Measurements from ENCODE around the gene ORAI1.
"Not testable (repeated sequence)": the region's sequence is repeated elsewhere in the genome, so short reads cannot be mapped to it uniquely, and the experiment has no call there.

The ORAI1 gene

DNA sequence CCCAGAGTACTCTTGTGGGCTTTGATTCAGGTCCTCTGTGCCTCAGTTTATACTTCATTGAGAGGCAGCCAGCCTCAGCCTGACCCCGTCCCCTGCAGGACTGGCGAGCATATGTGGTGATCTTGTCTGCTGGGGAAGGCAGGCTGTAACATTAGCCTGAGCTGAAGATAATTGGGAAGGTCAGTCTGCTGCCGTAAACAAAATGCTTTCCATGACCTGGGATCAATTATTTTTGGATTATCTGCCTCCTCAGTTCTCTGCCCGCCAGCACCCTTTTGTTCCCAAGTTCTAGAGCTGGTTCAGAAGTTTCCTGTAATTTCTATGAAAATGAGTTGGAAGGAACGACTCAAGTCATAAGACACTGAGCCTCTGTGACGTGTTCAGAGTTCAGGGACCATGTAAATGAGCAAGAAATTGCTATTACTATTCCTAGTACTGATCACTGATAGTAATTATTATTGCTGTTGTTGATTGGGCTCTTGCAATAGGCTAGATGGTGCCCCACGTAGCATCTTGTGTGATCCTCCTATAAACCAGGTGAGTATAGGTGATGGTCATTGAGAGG is 4.5 kb downstream of the ORAI1 start:
- ChIA-PET CTCF (no interaction called here), POLR2A (no interaction called here)
- TF ChIP-seq ARNT (IDR thresholded peaks at IDR 0.05) (no peak), NFRKB (IDR thresholded peaks at IDR 0.05) (no peak), SP1 (IDR thresholded peaks at IDR 0.05) (no peak), ELF4 (IDR thresholded peaks at IDR 0.05) (no peak), PKNOX1 (IDR thresholded peaks at IDR 0.05) (no peak), FOXA1 (IDR thresholded peaks at IDR 0.05) (no peak), L3MBTL2 (conservative IDR thresholded peaks at IDR 0.05) (no peak), BHLHE40 (IDR thresholded peaks at IDR 0.05; ENCODE audit: borderline replicate concordance) (no peak), TARDBP (IDR thresholded peaks at IDR 0.05) (no peak), HDGF (IDR thresholded peaks at IDR 0.05; ENCODE audit: borderline replicate concordance) (no peak), SUZ12 (IDR thresholded peaks at IDR 0.05) (no peak), FOXK2 (IDR thresholded peaks at IDR 0.05) (no peak), ZNF384 (IDR thresholded peaks at IDR 0.05) (no peak), LEF1 (IDR thresholded peaks at IDR 0.05; ENCODE audit: borderline replicate concordance) (no peak), FOXM1 (IDR thresholded peaks at IDR 0.05; ENCODE audit: borderline replicate concordance) (no peak), CTBP1 (IDR thresholded peaks at IDR 0.05; ENCODE audit: borderline replicate concordance) (no peak)
- no peak for DNase-seq (ENCODE audit: extremely low spot score)

GRCh38 chr12:121632069-121632970 is 6.0 kb downstream of the ORAI1 start:
- ChIA-PET CTCF (no interaction called here), POLR2A (interaction anchor here (1.0 to 1.3 kb wide), 2 partner anchors 32 to 51 kb away, joined by 3 read pairs; no protein-coding TSS in a partner anchor)
- TF ChIP-seq FOXK2 (IDR thresholded peaks at IDR 0.05), result no peak
- no peak for TF ChIP-seq FOXA1 (IDR thresholded peaks at IDR 0.05)
- no peak for TF ChIP-seq SUZ12 (IDR thresholded peaks at IDR 0.05)
- TF ChIP-seq TARDBP (IDR thresholded peaks at IDR 0.05), result no peak
- TF ChIP-seq ARNT (IDR thresholded peaks at IDR 0.05), result no peak
- no peak for TF ChIP-seq NFRKB (IDR thresholded peaks at IDR 0.05)
- no peak for TF ChIP-seq PKNOX1 (IDR thresholded peaks at IDR 0.05)
- no peak for TF ChIP-seq BHLHE40 (IDR thresholded peaks at IDR 0.05; ENCODE audit: borderline replicate concordance)
- no peak for DNase-seq (ENCODE audit: extremely low spot score)

GRCh38 chr12:121633833-121634196 is 7.5 kb downstream of the ORAI1 start:
- DNase-seq (ENCODE audit: extremely low spot score); CTCF ChIA-PET: not testable (repeated sequence)
- POLR2A ChIA-PET, result interaction anchor here (1.3 kb wide), 1 partner anchor 52 kb away, joined by 3 read pairs; no protein-coding TSS in a partner anchor

DNA sequence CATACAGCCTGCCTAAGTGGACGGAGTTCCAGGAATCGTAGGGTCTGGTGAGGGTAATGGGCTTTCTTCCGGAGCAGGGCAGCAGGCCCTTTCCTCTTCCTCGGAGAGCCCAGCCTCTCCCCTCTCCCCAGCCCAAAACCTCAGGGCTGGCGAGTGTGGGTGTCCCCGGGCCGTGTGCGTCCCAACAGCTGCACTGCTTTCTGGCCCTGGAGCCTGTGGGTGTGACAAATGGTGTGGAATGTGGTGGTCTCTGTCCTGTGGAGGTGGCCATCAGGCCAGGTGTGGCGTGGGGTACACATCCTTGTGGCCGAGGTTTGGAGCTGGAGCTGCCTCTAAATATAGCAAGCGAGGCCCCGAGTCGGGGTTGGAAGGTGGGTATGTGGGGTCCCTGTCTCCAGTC is 8.5 kb downstream of the ORAI1 start:
- CTCF ChIA-PET, result interaction anchor here (2.6 kb wide), 1 partner anchor 34 kb away, joined by 8 read pairs; no protein-coding TSS in a partner anchor
- no peak for DNase-seq (ENCODE audit: extremely low spot score)
- TF ChIP-seq CTBP1 (IDR thresholded peaks at IDR 0.05; ENCODE audit: borderline replicate concordance) (no peak), FOXM1 (IDR thresholded peaks at IDR 0.05; ENCODE audit: borderline replicate concordance) (no peak), FOXK2 (IDR thresholded peaks at IDR 0.05) (no peak), ZNF384 (IDR thresholded peaks at IDR 0.05) (no peak)
- POLR2A ChIA-PET, result interaction anchor here (2.9 kb wide), 1 partner anchor 8 kb away, joined by 11 read pairs; the partner anchor contains the start of gene ORAI1

GRCh38 chr12:121637231-121637914 is 11.0 kb downstream of the ORAI1 start:
- POLR2A ChIA-PET, result interaction anchor here (2.9 kb wide), 1 partner anchor 11 kb away, joined by 11 read pairs; the partner anchor contains the start of gene ORAI1
- CTCF ChIA-PET, result interaction anchor here (0.6 to 2.6 kb wide), 4 partner anchors 10 to 697 kb away, joined by 3 to 8 read pairs (median 4); no protein-coding TSS in a partner anchor
- TF ChIP-seq FOXM1 (IDR thresholded peaks at IDR 0.05; ENCODE audit: borderline replicate concordance) (no peak), FOXA1 (IDR thresholded peaks at IDR 0.05) (no peak), BHLHE40 (IDR thresholded peaks at IDR 0.05; ENCODE audit: borderline replicate concordance) (no peak), ZNF384 (IDR thresholded peaks at IDR 0.05) (no peak), HDGF (IDR thresholded peaks at IDR 0.05; ENCODE audit: borderline replicate concordance) (no peak), ELF4 (IDR thresholded peaks at IDR 0.05) (no peak), TARDBP (IDR thresholded peaks at IDR 0.05) (no peak), CTBP1 (IDR thresholded peaks at IDR 0.05; ENCODE audit: borderline replicate concordance) (no peak), FOXK2 (IDR thresholded peaks at IDR 0.05) (no peak), LEF1 (IDR thresholded peaks at IDR 0.05; ENCODE audit: borderline replicate concordance) (no peak), PKNOX1 (IDR thresholded peaks at IDR 0.05) (no peak), SUZ12 (IDR thresholded peaks at IDR 0.05) (no peak), L3MBTL2 (conservative IDR thresholded peaks at IDR 0.05) (no peak), NFRKB (IDR thresholded peaks at IDR 0.05) (no peak)
- DNase-seq (ENCODE audit: extremely low spot score), result no peak

Measured in HEK293T (cell line).